Lower leg skin (tissue), 3 donors: Measurements from ENCODE around the gene ADA.

Experiments used
- POLR2A ChIP-seq, 2 donors: fragments of 450-650 bp; IDR thresholded peaks; one replicate each; pipeline ENCODE4 v1.6.1; 2016 to 2017; ENCODE audit warnings: antibody characterized with exemption in 2 of 2, mild to moderate bottlenecking in 1 of 2, moderate library complexity in 1 of 2
- TF ChIP-seq, protein P1 (sequence below), 3 donors: fragments of 450-650 bp; IDR thresholded peaks; one replicate each; pipeline ENCODE4 v1.5.1; 2016; ENCODE audit warnings: antibody characterized with exemption in 3 of 3, mild to moderate bottlenecking in 3 of 3, moderate library complexity in 2 of 3

GRCh38 chr20:44601801-44602204 is 49.7 kb downstream of the ADA start:
- TF ChIP-seq, protein P1, sequence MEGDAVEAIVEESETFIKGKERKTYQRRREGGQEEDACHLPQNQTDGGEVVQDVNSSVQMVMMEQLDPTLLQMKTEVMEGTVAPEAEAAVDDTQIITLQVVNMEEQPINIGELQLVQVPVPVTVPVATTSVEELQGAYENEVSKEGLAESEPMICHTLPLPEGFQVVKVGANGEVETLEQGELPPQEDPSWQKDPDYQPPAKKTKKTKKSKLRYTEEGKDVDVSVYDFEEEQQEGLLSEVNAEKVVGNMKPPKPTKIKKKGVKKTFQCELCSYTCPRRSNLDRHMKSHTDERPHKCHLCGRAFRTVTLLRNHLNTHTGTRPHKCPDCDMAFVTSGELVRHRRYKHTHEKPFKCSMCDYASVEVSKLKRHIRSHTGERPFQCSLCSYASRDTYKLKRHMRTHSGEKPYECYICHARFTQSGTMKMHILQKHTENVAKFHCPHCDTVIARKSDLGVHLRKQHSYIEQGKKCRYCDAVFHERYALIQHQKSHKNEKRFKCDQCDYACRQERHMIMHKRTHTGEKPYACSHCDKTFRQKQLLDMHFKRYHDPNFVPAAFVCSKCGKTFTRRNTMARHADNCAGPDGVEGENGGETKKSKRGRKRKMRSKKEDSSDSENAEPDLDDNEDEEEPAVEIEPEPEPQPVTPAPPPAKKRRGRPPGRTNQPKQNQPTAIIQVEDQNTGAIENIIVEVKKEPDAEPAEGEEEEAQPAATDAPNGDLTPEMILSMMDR (IDR thresholded peaks at IDR 0.05): no peak
- TF ChIP-seq POLR2A (IDR thresholded peaks at IDR 0.05): no peak
